ENCODE measurements around the gene STH. TPM values are rescaled to one million over a fixed set of nuclear protein-coding genes. Genes with fewer than 3 reads are reported as not detected.

Gene STH
- total and polyA plus RNA-seq, 2 donors (not counting 1 experiment from before 2014, with no cell fraction given), result not detected

DNA sequence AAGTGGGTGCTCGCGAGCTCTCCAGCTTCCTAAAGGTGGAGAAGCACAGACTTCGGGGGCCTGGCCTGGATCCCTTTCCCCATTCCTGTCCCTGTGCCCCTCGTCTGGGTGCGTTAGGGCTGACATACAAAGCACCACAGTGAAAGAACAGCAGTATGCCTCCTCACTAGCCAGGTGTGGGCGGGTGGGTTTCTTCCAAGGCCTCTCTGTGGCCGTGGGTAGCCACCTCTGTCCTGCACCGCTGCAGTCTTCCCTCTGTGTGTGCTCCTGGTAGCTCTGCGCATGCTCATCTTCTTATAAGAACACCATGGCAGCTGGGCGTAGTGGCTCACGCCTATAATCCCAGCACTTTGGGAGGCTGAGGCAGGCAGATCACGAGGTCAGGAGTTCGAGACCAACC lies 1.9 kb upstream of the STH start:
- no peak overlapping the region for H3K4me2 ChIP-seq (ENCODE audit: extremely low read depth, insufficient read depth, low read length)
- no peak for DNase-seq (ENCODE audit: low read depth in 2 of 2)
- H2AFZ ChIP-seq (ENCODE audit: low read length), result no peak overlapping the region
- H3K27ac ChIP-seq (ENCODE audit: insufficient read depth, low read length), result no peak overlapping the region
- no peaks in the 10 kb centered on the region for H3K4me1 ChIP-seq (ENCODE audit: control insufficient read depth, extremely low read depth, insufficient read depth, low read length)
- no peak overlapping the region for H3K9ac ChIP-seq (ENCODE audit: insufficient read depth, low read length)
- H4K20me1 ChIP-seq (ENCODE audit: control insufficient read depth, extremely low read depth, insufficient read depth, low read length), result no peaks in the 10 kb centered on the region
- H3K79me2 ChIP-seq (ENCODE audit: control insufficient read depth, insufficient read depth, low read length), result no peaks in the 10 kb centered on the region
- H3K4me3 ChIP-seq (replicated peaks in 1 of 4; ENCODE audit: control extremely low read depth in 1 of 4, insufficient read depth in 1 of 4, low read depth in 3 of 4, low read length in 4 of 4), result no peak overlapping the region
- H3K36me3 ChIP-seq (ENCODE audit: control insufficient read depth, insufficient read depth, low read length), result no peaks in the 10 kb centered on the region
- peaks cover 3% of the 10 kb centered on the region for H3K27me3 ChIP-seq (ENCODE audit: control insufficient read depth, insufficient read depth, low read length)
- no peaks in the 10 kb centered on the region for H3K9me3 ChIP-seq (ENCODE audit: control insufficient read depth, insufficient read depth, low read depth, low read length)
- TF ChIP-seq CTCF (conservative IDR thresholded peaks at IDR 0.05 in 1 of 2, IDR thresholded peaks at IDR 0.05 in 1 of 2; ENCODE audit: low read depth in 1 of 2, low read length in 2 of 2), result no peak
- no peak for TF ChIP-seq EZH2 (IDR thresholded peaks at IDR 0.05; ENCODE audit: low read length, missing control alignments)

DNA sequence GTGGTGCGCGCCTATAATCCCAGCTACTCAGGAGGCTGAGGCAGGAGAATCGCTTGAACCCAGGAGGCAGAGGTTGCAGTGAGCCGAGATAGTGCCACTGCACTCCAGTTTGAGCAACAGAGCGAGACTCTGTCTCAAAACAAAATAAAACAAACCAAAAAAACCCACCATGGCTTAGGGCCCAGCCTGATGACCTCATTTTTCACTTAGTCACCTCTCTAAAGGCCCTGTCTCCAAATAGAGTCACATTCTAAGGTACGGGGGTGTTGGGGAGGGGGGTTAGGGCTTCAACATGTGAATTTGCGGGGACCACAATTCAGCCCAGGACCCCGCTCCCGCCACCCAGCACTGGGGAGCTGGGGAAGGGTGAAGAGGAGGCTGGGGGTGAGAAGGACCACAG lies 1.4 kb upstream of the STH start:
- Histone ChIP-seq H3K36me3 (ENCODE audit: control insufficient read depth, insufficient read depth, low read length) (no peaks in the 10 kb centered on the region), H3K9ac (ENCODE audit: insufficient read depth, low read length) (no peak overlapping the region), H3K4me3 (replicated peaks in 1 of 4; ENCODE audit: control extremely low read depth in 1 of 4, insufficient read depth in 1 of 4, low read depth in 3 of 4, low read length in 4 of 4) (no peak overlapping the region), H2AFZ (ENCODE audit: low read length) (no peak overlapping the region), H3K4me2 (ENCODE audit: extremely low read depth, insufficient read depth, low read length) (no peak overlapping the region), H3K27ac (ENCODE audit: insufficient read depth, low read length) (no peak overlapping the region), H3K4me1 (ENCODE audit: control insufficient read depth, extremely low read depth, insufficient read depth, low read length) (no peaks in the 10 kb centered on the region), H3K27me3 (ENCODE audit: control insufficient read depth, insufficient read depth, low read length) (peaks cover 3% of the 10 kb centered on the region), H4K20me1 (ENCODE audit: control insufficient read depth, extremely low read depth, insufficient read depth, low read length) (no peaks in the 10 kb centered on the region), H3K9me3 (ENCODE audit: control insufficient read depth, insufficient read depth, low read depth, low read length) (no peaks in the 10 kb centered on the region), H3K79me2 (ENCODE audit: control insufficient read depth, insufficient read depth, low read length) (no peaks in the 10 kb centered on the region)
- DNase-seq (ENCODE audit: low read depth in 2 of 2), result peak; percentile 31 to 54
- TF ChIP-seq EZH2 (IDR thresholded peaks at IDR 0.05; ENCODE audit: low read length, missing control alignments) (no peak), CTCF (conservative IDR thresholded peaks at IDR 0.05 in 1 of 2, IDR thresholded peaks at IDR 0.05 in 1 of 2; ENCODE audit: low read depth in 1 of 2, low read length in 2 of 2) (no peak)

- no peak overlapping the region for H3K27ac ChIP-seq (ENCODE audit: insufficient read depth, low read length)
- no peaks in the 10 kb centered on the region for H3K36me3 ChIP-seq (ENCODE audit: control insufficient read depth, insufficient read depth, low read length)
- no peaks in the 10 kb centered on the region for H3K79me2 ChIP-seq (ENCODE audit: control insufficient read depth, insufficient read depth, low read length)
- H2AFZ ChIP-seq (ENCODE audit: low read length), result no peak overlapping the region
- H3K27me3 ChIP-seq (ENCODE audit: control insufficient read depth, insufficient read depth, low read length), result peaks cover 3% of the 10 kb centered on the region
- H3K4me1 ChIP-seq (ENCODE audit: control insufficient read depth, extremely low read depth, insufficient read depth, low read length), result no peaks in the 10 kb centered on the region
- no peak overlapping the region for H3K4me2 ChIP-seq (ENCODE audit: extremely low read depth, insufficient read depth, low read length)
- no peak for DNase-seq (ENCODE audit: low read depth in 2 of 2)
- no peak overlapping the region for H3K9ac ChIP-seq (ENCODE audit: insufficient read depth, low read length)
- no peaks in the 10 kb centered on the region for H3K9me3 ChIP-seq (ENCODE audit: control insufficient read depth, insufficient read depth, low read depth, low read length)
- no peak overlapping the region for H3K4me3 ChIP-seq (replicated peaks in 1 of 4; ENCODE audit: control extremely low read depth in 1 of 4, insufficient read depth in 1 of 4, low read depth in 3 of 4, low read length in 4 of 4)
- no peak for TF ChIP-seq CTCF (conservative IDR thresholded peaks at IDR 0.05 in 1 of 2, IDR thresholded peaks at IDR 0.05 in 1 of 2; ENCODE audit: low read depth in 1 of 2, low read length in 2 of 2)
- TF ChIP-seq EZH2 (IDR thresholded peaks at IDR 0.05; ENCODE audit: low read length, missing control alignments), result no peak
- H4K20me1 ChIP-seq (ENCODE audit: control insufficient read depth, extremely low read depth, insufficient read depth, low read length), result no peaks in the 10 kb centered on the region
Observed at GRCh38 chr17:45999900-46000290, 845 bp downstream of the STH start.
